Transverse colon (tissue), 4 donors: Measurements from ENCODE around the gene HCK. TPM values are rescaled to one million over a fixed set of nuclear protein-coding genes. Genes with fewer than 3 reads are reported as not detected.

Experiments
- DNase-seq: peaks from one replicate; pipeline ENCODE4 v3.0.0-alpha.2; 2019
- H3K27ac ChIP-seq, 4 donors: fragments of 200-600 bp; sonication (generic); 2 replicates each; pipeline ENCODE4 v1.5.1; 2016 to 2018; ENCODE audit warnings: inconsistent platforms in 4 of 4
- H3K27me3 ChIP-seq: fragments of 200-600 bp; sonication (generic); 2 replicates; pipeline ENCODE4 v1.5.1; 2017; ENCODE audit warnings: inconsistent platforms
- H3K36me3 ChIP-seq, 4 donors: fragments of 200-600 bp; sonication (generic); 2 replicates each; pipeline ENCODE4 v1.5.1; 2017 to 2019; ENCODE audit warnings: inconsistent platforms in 4 of 4
- H3K4me1 ChIP-seq, 4 donors: fragments of 200-600 bp; sonication (generic); 2 replicates each; pipeline ENCODE4 v1.5.1; 2017 to 2020; ENCODE audit warnings: inconsistent platforms in 4 of 4
- H3K4me3 ChIP-seq, 4 donors: fragments of 200-600 bp; sonication (generic); 1 replicate in 1 of 4; 2 replicates in 3 of 4; pipeline versions ENCODE4 v1.5.1 to v1.6.1; 2017 to 2019; ENCODE audit warnings: inconsistent platforms in 4 of 4
- H3K9me3 ChIP-seq, 2 donors: fragments of 200-600 bp; sonication (generic); 2 replicates each; pipeline ENCODE4 v1.5.1; 2017 to 2019; ENCODE audit warnings: inconsistent platforms in 2 of 2
- CTCF ChIP-seq, 5 experiments: fragments of 200-600 bp in 3 of 5; fragments of 450-650 bp in 2 of 5; sonication (generic) in 3 of 5; IDR thresholded peaks; 1 replicate in 2 of 5; 2 replicates in 3 of 5; pipeline ENCODE4 v1.5.1; 2016 to 2017; ENCODE audit warnings: antibody characterized with exemption in 5 of 5, inconsistent platforms in 3 of 5, mild to moderate bottlenecking in 2 of 5, moderate library complexity in 1 of 5
- EP300 ChIP-seq: sonication (generic); formaldehyde crosslinking; IDR thresholded peaks from one replicate; pipeline ENCODE4 v1.6.1; 2017; ENCODE audit warnings: antibody characterized with exemption, low read depth
- POLR2A ChIP-seq: fragments of 450-650 bp; IDR thresholded peaks from one replicate; pipeline ENCODE4 v1.6.1; 2016; ENCODE audit warnings: antibody characterized with exemption, mild to moderate bottlenecking, moderate library complexity
- POLR2AphosphoS5 ChIP-seq, 3 donors: sonication (generic); formaldehyde crosslinking; IDR thresholded peaks; one replicate each; pipeline ENCODE4 v1.6.1; 2016; ENCODE audit warnings: antibody characterized with exemption in 3 of 3
- WGBS, 2 donors: methylation state at CpG; one replicate each; pipeline ENCODE4 v1.1.5; 2018; ENCODE audit warnings: low coverage in 1 of 2; 5-methylcytosine and 5-hydroxymethylcytosine counted together
- in situ Hi-C, 4 donors: fragments of 200-750 bp; cut with MboI; loops; one replicate each; pipeline versions ENCODE4 v1.15.0 to v1.15.1; 2017; ENCODE audit warnings: low sequenced_read_pairs in 3 of 4, low pct_ligation_motif_present in 1 of 4, low pct_unique_long_range_greater_than_20kb in 1 of 4
- intact Hi-C: fragments of 100-400 bp; cut with DNase I; formaldehyde crosslinking; loops from one replicate; pipeline ENCODE4 v1.15.1; 2023; ENCODE audit warnings: low total_unique reads
- total RNA-seq, 4 donors: library from RNA; depleted of rRNA; stranded (reverse); fragments of >200 nt; gene quantifications; one replicate each; pipeline ENCODE4 v1.1.0, GENCODE V29; 2016

Gene HCK
- total RNA-seq, 4 donors from 2014 or later, result 9.7 to 22.7 (median 11.7) TPM

- no peak overlapping the region for H3K27ac ChIP-seq
- H3K4me1 ChIP-seq, result no peaks in the 10 kb centered on the region
- 38 to 75% methylated on average over 2 of the region's 2 CpGs for WGBS, 2 donors
- peaks cover 0 to 9% (median 0%) of the 10 kb centered on the region in 4 donors for H3K36me3 ChIP-seq
- in situ Hi-C loops, result no loop called here
- H3K9me3 ChIP-seq, result no peaks in the 10 kb centered on the region
- TF ChIP-seq POLR2AphosphoS5 (IDR thresholded peaks at IDR 0.05), result no peak
- no peak for TF ChIP-seq EP300
- no peak for TF ChIP-seq CTCF (IDR thresholded peaks at IDR 0.05)
- TF ChIP-seq POLR2A, result no peak
- no peak for DNase-seq
- H3K4me3 ChIP-seq, result no peak overlapping the region
- intact Hi-C loops, result no loop called here
- no peaks in the 10 kb centered on the region for H3K27me3 ChIP-seq
These were observed 78.9 kb downstream of the HCK start for GRCh38 chr20:32130965-32131364.

GRCh38 chr20:32132911-32133549, 81.0 kb downstream of the HCK start:
- intact Hi-C loops (no loop called here), in situ Hi-C loops (no loop called here)
- peaks cover 0 to 28% (median 7%) of the 10 kb centered on the region in 4 donors for H3K36me3 ChIP-seq
- no peaks in the 10 kb centered on the region for H3K9me3 ChIP-seq
- no peaks in the 10 kb centered on the region for H3K4me1 ChIP-seq
- TF ChIP-seq POLR2A, result no peak
- DNase-seq, result no peak
- no peaks in the 10 kb centered on the region for H3K27me3 ChIP-seq
- H3K27ac ChIP-seq, result no peak overlapping the region
- no peak overlapping the region for H3K4me3 ChIP-seq
- WGBS, 2 donors, result 86 to 100% methylated on average over 3 to 10 of the region's 10 CpGs

- Histone ChIP-seq H3K9me3 (no peaks in the 10 kb centered on the region), H3K4me1 (no peaks in the 10 kb centered on the region), H3K36me3 (peaks cover 0 to 33% (median 8%) of the 10 kb centered on the region in 4 donors), H3K27ac (no peak overlapping the region), H3K4me3 (no peak overlapping the region), H3K27me3 (no peaks in the 10 kb centered on the region)
- in situ Hi-C loops (no loop called here), intact Hi-C loops (no loop called here)
- no peak for TF ChIP-seq POLR2AphosphoS5 (IDR thresholded peaks at IDR 0.05)
- no peak for TF ChIP-seq CTCF (IDR thresholded peaks at IDR 0.05)
- TF ChIP-seq EP300, result no peak
- TF ChIP-seq POLR2A, result no peak
- WGBS, 2 donors, result 92% methylated on average over 5 of the region's 5 CpGs; no CpG with 5 or more reads in 1 of the 2 donors
- no peak for DNase-seq
These were observed 82.0 kb downstream of the HCK start for GRCh38 chr20:32134026-32134425.

GRCh38 chr20:32135983-32136515, 84.0 kb downstream of the HCK start:
- H3K4me1 ChIP-seq, result no peaks in the 10 kb centered on the region
- intact Hi-C loops, result loop anchor here (2.0 kb wide), 1 partner anchor 19 kb away; no protein-coding TSS in a partner anchor
- H3K9me3 ChIP-seq, result no peaks in the 10 kb centered on the region
- no peak for DNase-seq
- H3K27me3 ChIP-seq, result no peaks in the 10 kb centered on the region
- no peak overlapping the region for H3K27ac ChIP-seq
- WGBS, 2 donors, result 72 to 83% methylated on average over 2 to 3 of the region's 3 CpGs
- TF ChIP-seq EP300 (no peak), CTCF (IDR thresholded peaks at IDR 0.05) (no peak), POLR2A (no peak), POLR2AphosphoS5 (IDR thresholded peaks at IDR 0.05) (no peak)
- H3K36me3 ChIP-seq, result peaks cover 0 to 41% (median 12%) of the 10 kb centered on the region in 4 donors
- no peak overlapping the region for H3K4me3 ChIP-seq
- in situ Hi-C loops, result no loop called here
